Measurements from ENCODE around the gene YES1.

DNA sequence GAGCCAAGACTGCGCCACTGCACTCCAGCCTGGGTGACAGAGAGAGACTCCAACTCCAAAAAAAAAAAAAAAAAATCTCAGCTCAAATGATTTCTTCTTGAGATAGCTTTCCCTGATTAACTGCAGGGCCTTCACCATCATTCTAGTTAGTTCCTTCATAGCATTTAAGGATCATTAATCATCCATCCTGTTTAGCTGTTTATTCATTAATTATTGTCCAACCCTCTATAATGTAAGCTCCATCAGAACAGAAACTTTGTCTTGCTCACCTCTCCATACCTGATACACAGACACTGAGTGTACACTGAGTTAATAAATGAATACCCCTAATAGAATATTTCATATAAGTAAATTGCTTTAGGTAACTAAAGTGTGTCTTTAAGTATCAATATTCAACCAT lies 57.4 kb downstream of the YES1 start:
- TF ChIP-seq, protein P1, sequence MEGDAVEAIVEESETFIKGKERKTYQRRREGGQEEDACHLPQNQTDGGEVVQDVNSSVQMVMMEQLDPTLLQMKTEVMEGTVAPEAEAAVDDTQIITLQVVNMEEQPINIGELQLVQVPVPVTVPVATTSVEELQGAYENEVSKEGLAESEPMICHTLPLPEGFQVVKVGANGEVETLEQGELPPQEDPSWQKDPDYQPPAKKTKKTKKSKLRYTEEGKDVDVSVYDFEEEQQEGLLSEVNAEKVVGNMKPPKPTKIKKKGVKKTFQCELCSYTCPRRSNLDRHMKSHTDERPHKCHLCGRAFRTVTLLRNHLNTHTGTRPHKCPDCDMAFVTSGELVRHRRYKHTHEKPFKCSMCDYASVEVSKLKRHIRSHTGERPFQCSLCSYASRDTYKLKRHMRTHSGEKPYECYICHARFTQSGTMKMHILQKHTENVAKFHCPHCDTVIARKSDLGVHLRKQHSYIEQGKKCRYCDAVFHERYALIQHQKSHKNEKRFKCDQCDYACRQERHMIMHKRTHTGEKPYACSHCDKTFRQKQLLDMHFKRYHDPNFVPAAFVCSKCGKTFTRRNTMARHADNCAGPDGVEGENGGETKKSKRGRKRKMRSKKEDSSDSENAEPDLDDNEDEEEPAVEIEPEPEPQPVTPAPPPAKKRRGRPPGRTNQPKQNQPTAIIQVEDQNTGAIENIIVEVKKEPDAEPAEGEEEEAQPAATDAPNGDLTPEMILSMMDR (IDR thresholded peaks at IDR 0.05; ENCODE audit: insufficient read depth, low read length), result no peak
- TF ChIP-seq POLR2AphosphoS5 (IDR thresholded peaks at IDR 0.05; ENCODE audit: low read depth) (no peak), GABPA (IDR thresholded peaks at IDR 0.05; ENCODE audit: low read depth) (no peak), SPI1 (IDR thresholded peaks at IDR 0.05; ENCODE audit: borderline replicate concordance, low read depth) (no peak)
- TF ChIP-seq, protein P2, sequence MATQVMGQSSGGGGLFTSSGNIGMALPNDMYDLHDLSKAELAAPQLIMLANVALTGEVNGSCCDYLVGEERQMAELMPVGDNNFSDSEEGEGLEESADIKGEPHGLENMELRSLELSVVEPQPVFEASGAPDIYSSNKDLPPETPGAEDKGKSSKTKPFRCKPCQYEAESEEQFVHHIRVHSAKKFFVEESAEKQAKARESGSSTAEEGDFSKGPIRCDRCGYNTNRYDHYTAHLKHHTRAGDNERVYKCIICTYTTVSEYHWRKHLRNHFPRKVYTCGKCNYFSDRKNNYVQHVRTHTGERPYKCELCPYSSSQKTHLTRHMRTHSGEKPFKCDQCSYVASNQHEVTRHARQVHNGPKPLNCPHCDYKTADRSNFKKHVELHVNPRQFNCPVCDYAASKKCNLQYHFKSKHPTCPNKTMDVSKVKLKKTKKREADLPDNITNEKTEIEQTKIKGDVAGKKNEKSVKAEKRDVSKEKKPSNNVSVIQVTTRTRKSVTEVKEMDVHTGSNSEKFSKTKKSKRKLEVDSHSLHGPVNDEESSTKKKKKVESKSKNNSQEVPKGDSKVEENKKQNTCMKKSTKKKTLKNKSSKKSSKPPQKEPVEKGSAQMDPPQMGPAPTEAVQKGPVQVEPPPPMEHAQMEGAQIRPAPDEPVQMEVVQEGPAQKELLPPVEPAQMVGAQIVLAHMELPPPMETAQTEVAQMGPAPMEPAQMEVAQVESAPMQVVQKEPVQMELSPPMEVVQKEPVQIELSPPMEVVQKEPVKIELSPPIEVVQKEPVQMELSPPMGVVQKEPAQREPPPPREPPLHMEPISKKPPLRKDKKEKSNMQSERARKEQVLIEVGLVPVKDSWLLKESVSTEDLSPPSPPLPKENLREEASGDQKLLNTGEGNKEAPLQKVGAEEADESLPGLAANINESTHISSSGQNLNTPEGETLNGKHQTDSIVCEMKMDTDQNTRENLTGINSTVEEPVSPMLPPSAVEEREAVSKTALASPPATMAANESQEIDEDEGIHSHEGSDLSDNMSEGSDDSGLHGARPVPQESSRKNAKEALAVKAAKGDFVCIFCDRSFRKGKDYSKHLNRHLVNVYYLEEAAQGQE (IDR thresholded peaks at IDR 0.05; ENCODE audit: insufficient replicate concordance, low read depth), result no peak
